ENCODE results near the gene DCLK2. TPM values are rescaled to one million over a fixed set of nuclear protein-coding genes. Genes with fewer than 3 reads are reported as not detected.

Gene DCLK2
- total and polyA plus RNA-seq, 2 of the 8 experiments (the other 6 are each of a cell fraction or from before 2014, with no cell fraction given), result 0.32 to 0.37 TPM

DNA sequence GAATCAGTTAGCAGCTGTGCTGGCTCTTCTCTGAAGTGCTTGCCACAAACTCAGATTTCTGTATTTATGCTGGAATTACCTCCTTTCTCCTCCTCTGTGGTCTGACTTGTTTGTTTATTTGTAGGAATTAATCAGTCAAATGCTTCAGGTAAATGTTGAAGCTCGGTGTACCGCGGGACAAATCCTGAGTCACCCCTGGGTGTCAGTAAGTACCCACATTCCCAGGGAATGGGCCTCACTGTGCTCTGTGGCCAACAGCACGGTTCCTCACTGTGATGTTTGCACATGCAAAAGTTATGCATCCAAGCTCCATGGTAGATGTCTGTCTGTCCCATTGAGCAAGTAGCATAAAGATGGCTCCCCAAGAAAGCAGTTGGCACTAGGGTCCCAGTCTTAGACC lies 169.9 kb downstream of the DCLK2 start:
- Histone ChIP-seq H3K79me1 (ENCODE audit: low read depth, low read length) (no peaks in the 10 kb centered on the region), H2BK15ac (ENCODE audit: low read length) (no peak overlapping the region), H3K27me3 (replicated peaks in 1 of 4; ENCODE audit: control insufficient read depth in 3 of 4, extremely low read depth in 1 of 4, insufficient read depth in 3 of 4, low read length in 3 of 4) (no peaks in the 10 kb centered on the region), H3K79me2 (ENCODE audit: control insufficient read depth in 1 of 2, insufficient read depth in 2 of 2, low read length in 2 of 2) (no peaks in the 10 kb centered on the region), H3K36me3 (ENCODE audit: control insufficient read depth in 2 of 4, insufficient read depth in 4 of 4, low read length in 3 of 4) (no peaks in the 10 kb centered on the region), H2AFZ (ENCODE audit: low read length) (no peak overlapping the region), H3K4me1 (replicated peaks in 1 of 4; ENCODE audit: control insufficient read depth in 3 of 4, insufficient read depth in 4 of 4, low read length in 3 of 4) (peaks cover 0 to 2% (median 0%) of the 10 kb centered on the region in 4 experiments; a peak in 1 of 7 replicates), H3K27ac (ENCODE audit: low read depth, low read length) (no peak overlapping the region), H4K8ac (ENCODE audit: extremely low read depth, insufficient read depth, low read length) (no peak overlapping the region), H4K91ac (replicated peaks; ENCODE audit: insufficient read length, low read length) (no peak overlapping the region), H3K4me2 (ENCODE audit: insufficient read depth in 1 of 2, low read depth in 2 of 2, low read length in 2 of 2) (no peak overlapping the region), H3K4me3 (ENCODE audit: extremely low read depth in 1 of 4, insufficient read depth in 2 of 4, low read depth in 3 of 4, low read length in 4 of 4) (no peak overlapping the region), H2BK5ac (ENCODE audit: low read depth, low read length) (no peak overlapping the region), H3K14ac (ENCODE audit: insufficient read length) (no peak overlapping the region), H3K18ac (ENCODE audit: extremely low read depth, low read length) (no peak overlapping the region), H2BK20ac (ENCODE audit: low read length) (no peak overlapping the region), H4K20me1 (replicated peaks in 1 of 2; ENCODE audit: control insufficient read depth in 1 of 2, insufficient read depth in 2 of 2, low read length in 2 of 2) (no peaks in the 10 kb centered on the region), H2BK120ac (replicated peaks; ENCODE audit: low read depth, low read length) (no peak overlapping the region), H3K56ac (replicated peaks; ENCODE audit: insufficient read length, low read depth, low read length) (no peak overlapping the region), H4K5ac (ENCODE audit: insufficient read length, low read depth, low read length) (no peak overlapping the region), H3K9me3 (ENCODE audit: insufficient read depth in 2 of 2, low read depth in 1 of 2, low read length in 1 of 2) (no peaks in the 10 kb centered on the region), H3K23me2 (ENCODE audit: low read depth, low read length) (peaks cover 2% of the 10 kb centered on the region; the same call in 1 of the 2 replicates), H2AK5ac (ENCODE audit: low read depth, low read length) (no peak overlapping the region), H3K9ac (replicated peaks in 1 of 4; ENCODE audit: extremely low read depth in 1 of 4, low read depth in 3 of 4, low read length in 3 of 4) (no peak overlapping the region), H3K23ac (ENCODE audit: insufficient read length) (no peak overlapping the region), H2BK12ac (ENCODE audit: low read depth, low read length) (no peak overlapping the region), H3K4ac (replicated peaks; ENCODE audit: insufficient read length, low read depth, low read length) (no peak overlapping the region)
- FAIRE-seq (peak; percentile 60), DNase-seq (ENCODE audit: low read depth in 1 of 2, low spot score in 2 of 2) (no peak)
- ChIA-PET CTCF (ENCODE audit: partially characterized antibody) (interaction anchor here (0.7 to 1.7 kb wide), 6 partner anchors 10 to 269 kb away, joined by 3 to 7 read pairs (median 3); no protein-coding TSS in a partner anchor), POLR2A (ENCODE audit: partially characterized antibody) (interaction anchor here (0.5 to 1.1 kb wide), 2 partner anchors 9 to 17 kb away, joined by 3 to 6 read pairs; no protein-coding TSS in a partner anchor)
- 90% methylated on average over 4 of the region's 4 CpGs; no CpG with 5 or more reads in 1 of the 2 experiments for WGBS, 2 experiments (ENCODE audit: extremely low coverage in 1 of 2, insufficient coverage in 1 of 2, insufficient read length in 1 of 2, insufficient replicate concordance in 2 of 2, low coverage in 1 of 2, low lambda C conversion rate in 2 of 2, missing lambda C conversion rate in 1 of 2)
- TF ChIP-seq, protein P1, sequence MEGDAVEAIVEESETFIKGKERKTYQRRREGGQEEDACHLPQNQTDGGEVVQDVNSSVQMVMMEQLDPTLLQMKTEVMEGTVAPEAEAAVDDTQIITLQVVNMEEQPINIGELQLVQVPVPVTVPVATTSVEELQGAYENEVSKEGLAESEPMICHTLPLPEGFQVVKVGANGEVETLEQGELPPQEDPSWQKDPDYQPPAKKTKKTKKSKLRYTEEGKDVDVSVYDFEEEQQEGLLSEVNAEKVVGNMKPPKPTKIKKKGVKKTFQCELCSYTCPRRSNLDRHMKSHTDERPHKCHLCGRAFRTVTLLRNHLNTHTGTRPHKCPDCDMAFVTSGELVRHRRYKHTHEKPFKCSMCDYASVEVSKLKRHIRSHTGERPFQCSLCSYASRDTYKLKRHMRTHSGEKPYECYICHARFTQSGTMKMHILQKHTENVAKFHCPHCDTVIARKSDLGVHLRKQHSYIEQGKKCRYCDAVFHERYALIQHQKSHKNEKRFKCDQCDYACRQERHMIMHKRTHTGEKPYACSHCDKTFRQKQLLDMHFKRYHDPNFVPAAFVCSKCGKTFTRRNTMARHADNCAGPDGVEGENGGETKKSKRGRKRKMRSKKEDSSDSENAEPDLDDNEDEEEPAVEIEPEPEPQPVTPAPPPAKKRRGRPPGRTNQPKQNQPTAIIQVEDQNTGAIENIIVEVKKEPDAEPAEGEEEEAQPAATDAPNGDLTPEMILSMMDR (IDR thresholded peaks at IDR 0.05; ENCODE audit: control extremely low read depth in 1 of 3, insufficient read depth in 1 of 3, low read depth in 1 of 3, low read length in 3 of 3), result peak in 1 of 3 experiments; percentile 11; a peak in 1 of 4 replicates
- TF ChIP-seq RAD21 (IDR thresholded peaks at IDR 0.05 in 1 of 2, conservative IDR thresholded peaks at IDR 0.05 in 1 of 2; ENCODE audit: low read depth in 2 of 2, low read length in 2 of 2) (peak; percentile 39 to 47; a peak in 3 of 4 replicates), KDM5A (IDR thresholded peaks at IDR 0.05; ENCODE audit: low read length) (no peak)
